HG03521 (cell line): ENCODE results near the gene DPP8.

Experiments used
- ATAC-seq: cut with Tn5 transposase; IDR thresholded peaks from one replicate; pipeline ENCODE4 v1.9.1; 2021; ENCODE audit warnings: mild to moderate bottlenecking, moderate library complexity; ENCODE audit not compliant: unreplicated experiment

DPP8 gene

DNA sequence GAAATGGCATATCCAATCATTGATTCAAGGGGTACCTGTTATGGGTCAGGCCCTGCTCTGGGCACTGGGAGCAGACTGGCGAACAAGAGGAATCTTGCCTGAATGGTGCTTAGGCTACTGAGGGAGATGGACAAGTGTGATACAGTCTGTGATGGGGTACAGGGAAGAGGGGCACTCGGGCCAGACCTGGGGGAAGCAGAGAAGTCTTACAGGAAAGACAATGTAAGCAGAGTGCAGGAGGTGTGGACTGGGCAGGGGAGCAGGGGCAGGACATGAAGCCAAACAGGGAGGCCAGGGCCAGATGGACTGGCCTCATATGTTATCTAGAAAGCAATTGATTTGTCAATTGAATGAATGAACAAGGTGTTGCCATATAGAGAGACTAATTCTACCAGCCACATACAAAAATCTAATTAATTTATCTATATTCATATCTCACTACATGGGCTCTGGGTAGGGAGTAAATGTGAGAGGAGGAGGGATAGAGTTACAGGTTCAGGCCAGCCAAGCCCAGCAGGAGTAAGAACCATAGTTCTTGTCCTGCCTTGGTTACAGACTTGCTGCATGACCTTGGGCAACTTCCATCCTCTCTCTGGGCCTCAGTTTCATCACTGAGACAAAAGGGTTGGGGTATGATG, 91.2 kb downstream of the DPP8 start:
- ATAC-seq, result no peak

DNA sequence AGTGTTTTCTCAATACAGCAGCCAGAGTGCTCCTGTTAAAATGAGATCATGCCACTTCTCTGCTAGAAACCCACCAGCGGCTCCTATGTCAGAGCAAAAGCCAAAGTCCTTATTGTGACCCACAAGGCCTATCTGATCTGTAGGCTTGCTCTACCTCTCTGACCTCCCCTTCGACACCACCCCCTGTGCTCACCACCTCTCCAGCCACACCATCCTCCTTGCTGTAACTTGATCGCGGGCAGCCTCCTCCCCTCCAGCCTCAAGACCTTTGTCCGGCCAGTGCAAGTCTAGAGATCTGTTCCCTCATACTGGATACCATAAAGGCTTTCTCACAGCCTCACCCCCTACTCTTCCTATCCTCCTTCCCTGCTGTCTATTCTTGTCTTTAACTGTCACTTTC, 92.8 kb downstream of the DPP8 start:
- no peak for ATAC-seq

DNA sequence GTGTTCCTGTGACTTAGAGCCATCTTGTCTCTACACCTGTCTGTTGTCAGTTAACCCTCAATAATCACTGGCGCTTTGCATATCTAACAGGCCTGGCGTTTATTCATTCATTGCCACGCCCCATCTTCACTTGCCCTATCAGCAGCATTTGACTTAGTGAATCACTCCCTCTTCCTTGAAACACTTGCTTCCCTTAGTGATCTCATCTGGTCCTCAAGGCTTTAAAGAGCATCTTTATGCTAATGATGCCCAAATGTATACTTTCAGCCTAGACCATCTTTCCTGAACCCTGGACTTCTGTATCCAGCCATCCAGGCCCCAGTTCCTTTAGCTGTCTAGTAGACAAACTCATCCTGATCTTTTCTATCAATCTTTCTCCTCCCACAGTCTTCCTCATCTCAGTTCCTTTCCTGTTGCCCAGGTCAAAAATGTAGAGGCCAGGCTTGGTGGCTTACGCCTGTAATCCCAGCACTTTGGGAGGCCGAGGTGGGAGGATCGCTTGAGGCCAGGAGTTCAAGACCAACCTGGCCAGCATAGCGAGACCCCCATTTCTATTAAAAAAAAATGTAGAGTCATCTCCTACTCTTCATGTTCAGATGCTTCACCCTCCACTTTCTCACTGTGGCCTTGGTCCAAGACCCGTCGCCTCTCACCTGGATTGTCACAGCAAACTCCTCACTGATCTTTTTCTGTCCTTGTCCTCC, 93.4 kb downstream of the DPP8 start:
- ATAC-seq, result no peak

DNA sequence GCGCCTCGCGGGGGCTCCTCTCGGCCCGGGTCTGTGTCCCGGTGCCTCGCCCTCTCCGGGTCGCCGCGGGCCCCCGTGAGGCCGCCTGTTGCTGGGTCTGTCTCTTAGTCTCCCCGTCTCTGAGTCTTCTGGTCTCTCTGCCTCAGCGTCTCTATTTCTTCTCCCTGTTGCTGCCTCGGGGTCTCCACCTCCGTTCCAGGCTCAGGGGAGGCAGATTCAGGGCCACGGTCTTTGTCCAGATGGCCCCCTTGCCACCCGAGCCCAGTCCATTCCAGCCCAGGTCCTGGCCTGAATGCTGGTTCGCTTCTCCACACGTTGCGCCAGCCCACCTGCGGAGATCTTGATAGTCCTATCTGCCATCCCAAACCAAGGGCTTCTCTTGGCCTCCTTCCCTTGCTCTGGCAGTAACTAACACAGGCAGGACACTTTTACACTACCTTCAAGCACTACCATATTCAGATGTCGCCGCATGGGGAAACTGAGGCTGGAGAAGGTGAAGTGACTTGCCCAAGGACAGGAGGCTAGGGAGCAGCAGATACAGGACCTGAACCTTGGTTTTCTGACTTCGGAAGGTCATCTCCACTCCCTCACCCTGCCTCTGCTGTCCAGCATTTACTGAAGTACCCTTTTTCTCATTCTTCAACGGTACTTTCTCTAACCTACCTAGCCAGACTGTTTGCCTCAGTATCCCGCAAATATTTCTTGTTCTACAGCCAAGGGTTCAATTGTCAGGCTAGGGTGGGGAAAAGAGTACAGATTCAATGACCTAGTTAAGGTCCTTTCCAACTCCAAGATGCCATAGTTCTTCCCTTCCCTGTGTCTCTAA, 94.1 kb downstream of the DPP8 start:
- ATAC-seq, result no peak

DNA sequence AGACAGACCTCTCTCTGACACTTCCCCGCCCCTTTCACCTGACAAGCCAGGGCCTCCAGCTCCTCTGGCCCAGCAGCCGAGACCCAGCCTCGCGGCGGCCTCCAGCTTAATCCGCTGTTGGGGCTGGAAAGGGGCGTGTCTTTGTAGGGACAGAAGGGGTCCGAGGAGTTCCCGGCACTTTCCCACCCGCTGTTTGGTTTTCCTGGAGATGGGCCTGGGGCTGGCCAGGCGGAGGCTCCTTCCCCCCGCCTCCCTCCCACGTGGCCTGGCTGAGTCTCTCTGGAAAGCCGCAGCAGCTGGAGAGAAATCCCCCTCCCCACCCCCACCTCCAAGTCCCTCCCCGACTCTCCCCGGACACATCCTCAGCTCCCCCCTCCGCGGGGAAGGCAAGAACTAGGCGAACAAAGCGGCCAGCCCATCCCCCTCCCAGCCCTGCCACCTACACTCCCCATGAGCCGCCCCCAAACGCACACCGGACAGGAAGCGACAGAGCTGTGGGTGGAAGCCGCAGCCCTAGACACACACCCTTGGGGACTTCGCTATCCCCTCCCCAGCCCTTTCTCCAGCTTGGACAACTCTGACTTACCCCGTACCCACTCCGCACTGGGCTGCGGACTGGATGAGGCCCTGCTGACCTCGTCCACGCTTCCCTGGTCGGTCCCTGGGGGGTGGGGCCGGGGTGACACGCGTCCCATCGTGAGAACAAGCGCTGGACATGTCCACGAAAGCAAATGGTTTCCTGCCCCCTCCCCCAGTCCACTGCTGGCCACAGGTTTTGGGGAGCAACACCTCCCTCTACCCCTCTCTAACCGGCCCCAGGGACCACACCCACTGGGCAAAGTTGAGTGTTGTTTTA, 95.9 kb downstream of the DPP8 start:
- ATAC-seq, result no peak

DNA sequence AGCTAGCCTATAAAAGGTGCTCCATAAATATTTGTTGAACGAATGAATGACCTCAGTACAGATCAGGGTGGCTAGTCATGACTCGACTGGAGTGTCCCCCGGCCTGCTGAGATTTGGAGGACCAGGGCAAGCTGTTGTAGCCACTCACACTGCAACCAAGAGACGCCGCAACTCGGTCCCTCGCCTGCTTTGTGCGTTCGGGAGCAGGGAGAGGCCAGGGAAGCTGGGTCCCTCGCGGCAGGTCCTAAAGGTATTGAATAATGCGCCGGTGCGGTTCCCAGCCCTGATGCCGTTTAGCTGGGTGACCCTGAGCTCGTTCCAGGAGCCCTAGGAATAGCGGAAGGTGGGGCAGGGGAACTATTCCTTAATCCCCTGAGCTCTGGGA, 96.5 kb downstream of the DPP8 start:
- ATAC-seq, result no peak

DNA sequence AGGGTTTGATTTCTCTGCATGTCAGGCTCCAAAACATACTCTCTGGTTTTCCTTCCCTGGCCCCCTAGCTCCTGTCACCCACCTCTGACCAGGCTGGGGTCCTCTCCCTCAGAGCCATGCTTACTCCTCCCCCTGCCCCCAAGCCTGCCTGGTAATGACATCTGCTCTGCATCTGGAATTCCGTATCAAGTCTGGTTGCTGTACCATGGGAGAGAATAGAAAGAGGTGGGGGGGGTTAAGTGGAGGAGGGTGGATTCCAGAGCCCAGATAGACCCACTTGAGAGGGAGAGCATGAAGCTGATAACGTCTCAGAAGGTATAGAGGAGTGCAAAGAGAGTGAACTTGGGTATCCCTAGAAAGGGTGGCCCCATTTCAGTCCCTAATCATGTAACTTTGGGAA, 98.9 kb downstream of the DPP8 start:
- no peak for ATAC-seq

DNA sequence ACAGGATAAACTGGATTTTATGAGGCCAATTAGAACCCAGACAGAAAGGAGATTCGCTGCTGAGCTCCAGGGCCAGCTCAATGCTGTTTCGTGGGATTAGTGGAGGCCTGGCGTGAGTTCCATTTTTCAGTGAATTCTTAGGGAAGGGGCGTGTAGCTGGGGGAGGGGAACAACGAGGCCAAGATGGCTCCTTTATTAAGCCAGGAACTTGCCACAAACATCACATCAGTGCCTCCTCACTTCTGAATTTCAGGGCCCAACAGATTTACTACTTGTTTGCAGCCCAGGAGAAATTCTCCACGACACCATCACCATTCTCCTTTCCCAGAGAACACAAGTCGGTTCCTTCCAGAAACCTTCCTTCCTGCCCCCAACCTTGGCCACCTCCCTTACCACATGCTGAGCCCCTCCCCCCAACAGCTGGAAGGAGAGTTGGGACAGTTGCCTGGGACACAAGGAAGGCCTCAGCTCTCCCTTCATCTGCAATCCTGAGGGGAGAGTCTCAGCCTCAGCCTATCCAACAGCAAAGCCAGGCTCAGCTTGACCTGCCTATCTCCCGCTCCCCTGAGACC, 100.6 kb downstream of the DPP8 start:
- ATAC-seq, result no peak

DNA sequence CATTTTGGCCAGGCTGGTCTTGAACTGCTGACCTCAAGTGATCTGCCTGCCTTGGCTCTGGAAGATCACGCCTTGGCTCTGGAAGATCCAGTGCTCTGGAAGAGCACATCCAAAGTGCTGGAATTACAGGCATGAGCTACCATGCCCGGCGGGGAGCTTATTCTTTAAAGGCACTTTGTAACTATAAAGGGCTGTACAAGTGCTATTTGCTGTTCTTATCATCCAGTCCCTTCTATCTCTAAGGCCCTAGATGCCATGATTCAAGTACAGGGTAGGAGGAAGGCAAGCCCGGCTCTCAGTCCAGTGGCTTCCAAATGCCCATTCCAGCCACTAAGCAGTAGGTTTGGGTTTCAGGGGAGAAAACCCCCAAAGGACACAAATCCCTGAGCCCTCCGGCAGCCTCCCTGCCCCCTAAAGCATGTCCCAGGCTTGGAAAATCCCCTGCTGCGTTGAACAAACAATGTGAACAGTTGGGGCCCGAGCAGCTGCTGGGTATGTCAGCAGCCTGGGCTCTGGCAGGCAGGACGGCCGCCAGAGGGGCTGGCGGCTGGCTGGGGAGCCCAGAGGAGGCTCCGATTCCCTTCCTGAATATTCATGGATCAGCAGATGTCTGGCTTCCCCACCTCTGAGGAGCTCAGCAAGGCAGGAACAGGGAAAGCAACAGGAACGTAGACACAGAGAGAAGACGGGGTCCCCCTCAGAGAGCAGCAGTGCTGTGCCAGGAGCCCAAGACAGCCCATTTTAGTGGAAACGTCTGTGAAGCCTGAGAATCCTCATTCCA, 102.5 kb downstream of the DPP8 start:
- no peak for ATAC-seq

DNA sequence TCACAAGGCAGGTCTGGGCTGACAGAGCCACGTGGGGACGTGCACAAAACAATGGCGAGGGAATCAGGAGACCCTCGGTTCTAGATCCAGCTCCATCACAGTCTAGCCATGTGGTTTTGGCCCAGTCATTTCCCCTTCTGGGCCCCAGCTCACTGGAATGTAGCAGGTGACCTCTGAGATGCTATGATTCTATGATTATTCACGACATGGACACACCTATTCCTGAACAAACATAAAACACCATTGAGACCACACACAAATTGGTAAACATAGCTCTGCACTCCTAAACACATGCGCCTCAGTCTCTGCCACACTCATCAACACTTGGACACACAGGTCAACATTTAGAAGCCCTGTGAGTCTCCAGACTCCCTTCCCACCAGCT, 103.7 kb downstream of the DPP8 start:
- ATAC-seq, result no peak

DNA sequence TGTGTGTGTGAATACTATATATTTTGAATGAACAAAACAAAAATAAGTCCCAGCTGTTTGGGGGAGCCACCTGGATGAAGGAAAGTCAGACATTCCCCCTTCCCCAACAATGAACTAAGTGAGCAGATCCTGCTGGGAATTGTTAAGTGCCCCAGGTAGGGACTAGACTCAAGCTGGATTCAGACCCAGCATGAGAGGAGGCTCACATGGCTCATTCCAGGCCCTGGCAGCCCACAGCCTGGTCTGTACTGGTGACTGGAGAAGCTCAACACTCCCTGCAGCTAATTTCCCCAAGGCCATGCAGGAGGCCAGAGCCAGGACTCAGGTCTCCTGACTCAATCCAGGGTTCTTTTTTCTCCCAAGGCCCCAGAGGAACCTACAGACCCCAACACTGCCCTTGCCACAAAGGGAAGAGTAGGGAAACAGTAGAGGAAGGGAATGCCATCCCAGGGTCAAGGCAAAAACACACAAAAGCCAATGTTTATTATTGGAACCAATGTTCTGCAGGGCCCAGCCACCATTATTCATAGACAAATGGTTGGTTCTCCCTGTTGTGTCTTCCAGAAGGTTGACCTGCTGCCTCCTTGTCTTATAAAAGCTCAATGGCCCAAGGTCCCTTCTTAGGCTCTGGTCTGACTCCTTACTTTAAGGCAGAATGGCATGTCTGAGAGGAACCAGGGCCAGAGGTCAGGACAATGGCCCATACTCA, 104.3 kb downstream of the DPP8 start:
- no peak for ATAC-seq

DNA sequence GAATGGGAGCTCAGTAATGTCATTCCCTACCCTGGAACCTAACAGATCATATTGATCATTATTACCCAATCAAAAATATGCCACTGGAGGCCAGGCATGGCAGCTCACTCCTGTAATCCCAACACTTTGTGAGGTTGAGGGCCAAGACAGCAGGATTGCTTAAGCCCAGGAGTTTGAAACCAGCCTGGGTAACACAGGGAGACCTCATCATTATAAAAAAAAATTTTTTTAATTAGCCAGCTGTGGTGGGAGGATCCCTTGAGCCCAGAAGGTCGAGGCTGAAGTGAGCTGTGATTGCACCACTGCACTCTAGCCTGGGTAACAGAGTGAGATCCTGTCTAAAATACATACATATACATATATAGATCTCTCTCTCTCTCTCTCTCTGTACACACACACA, 104.9 kb downstream of the DPP8 start:
- no peak for ATAC-seq

DNA sequence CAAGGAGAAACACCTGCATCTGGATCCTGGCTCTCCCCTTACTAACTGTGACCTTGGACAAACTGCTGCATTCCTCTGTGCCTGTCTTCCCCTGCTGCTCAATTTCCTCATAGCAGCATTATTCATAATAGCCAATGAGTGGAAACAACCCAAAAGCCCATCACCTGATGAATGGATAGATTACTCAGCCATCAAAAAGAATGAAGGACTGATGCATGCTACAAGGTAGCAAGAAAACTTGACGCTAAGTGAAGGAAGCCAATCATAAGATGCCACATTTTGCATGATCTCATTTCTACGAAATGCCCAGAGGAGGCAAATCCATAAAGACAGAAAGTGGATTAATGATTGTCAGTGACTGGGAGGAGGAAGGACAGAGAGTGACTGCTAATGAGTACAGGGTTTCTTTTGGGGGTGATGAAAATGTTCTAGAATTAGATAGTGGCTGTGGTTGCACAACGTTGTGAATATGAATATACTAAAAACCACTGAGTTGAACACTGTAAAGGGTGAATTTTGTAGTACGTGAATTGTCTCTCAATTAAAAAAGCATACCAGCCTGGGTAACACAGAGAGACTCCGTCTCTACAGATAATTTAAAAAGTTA, 105.9 kb downstream of the DPP8 start:
- ATAC-seq, result no peak

DNA sequence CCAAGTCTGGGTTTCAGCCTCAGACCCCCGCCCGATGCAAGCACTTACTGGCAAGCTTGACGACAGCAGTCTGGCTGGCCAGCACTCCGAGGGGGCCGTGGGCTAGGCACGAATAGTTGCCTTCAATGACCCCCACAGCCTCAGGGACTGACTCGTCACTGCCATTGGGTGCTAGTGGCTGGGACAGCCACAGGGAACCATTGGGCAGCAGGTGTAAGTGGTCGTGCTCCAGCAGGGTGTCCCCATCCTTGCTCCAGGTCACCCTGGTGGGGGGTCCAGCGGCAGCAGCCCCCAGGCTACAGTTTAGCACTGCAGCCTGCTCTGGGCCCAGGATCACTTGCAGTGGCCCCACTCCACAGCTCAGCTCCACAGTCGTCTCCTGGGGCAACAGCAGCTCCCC, 106.5 kb downstream of the DPP8 start:
- no peak for ATAC-seq

DNA sequence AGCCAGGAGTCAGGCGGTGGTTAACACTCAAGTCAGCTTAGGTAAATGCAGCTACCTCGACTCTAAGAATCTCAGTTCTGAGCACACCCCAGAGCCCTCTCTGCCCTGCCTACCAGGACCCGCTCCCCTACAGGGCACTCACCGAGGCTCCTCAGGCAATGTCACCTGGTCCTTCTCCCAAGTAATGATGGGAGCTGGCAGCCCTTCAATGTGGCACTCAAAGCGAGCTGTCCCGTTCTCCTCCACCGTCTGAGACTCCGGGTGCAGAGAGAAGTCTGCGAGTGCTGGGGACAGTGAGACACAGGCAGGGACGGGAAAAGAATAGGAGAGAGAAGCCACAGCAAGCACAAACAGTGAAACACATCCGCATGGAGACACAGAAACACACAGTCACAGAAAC, 107.5 kb downstream of the DPP8 start:
- ATAC-seq, result no peak

DNA sequence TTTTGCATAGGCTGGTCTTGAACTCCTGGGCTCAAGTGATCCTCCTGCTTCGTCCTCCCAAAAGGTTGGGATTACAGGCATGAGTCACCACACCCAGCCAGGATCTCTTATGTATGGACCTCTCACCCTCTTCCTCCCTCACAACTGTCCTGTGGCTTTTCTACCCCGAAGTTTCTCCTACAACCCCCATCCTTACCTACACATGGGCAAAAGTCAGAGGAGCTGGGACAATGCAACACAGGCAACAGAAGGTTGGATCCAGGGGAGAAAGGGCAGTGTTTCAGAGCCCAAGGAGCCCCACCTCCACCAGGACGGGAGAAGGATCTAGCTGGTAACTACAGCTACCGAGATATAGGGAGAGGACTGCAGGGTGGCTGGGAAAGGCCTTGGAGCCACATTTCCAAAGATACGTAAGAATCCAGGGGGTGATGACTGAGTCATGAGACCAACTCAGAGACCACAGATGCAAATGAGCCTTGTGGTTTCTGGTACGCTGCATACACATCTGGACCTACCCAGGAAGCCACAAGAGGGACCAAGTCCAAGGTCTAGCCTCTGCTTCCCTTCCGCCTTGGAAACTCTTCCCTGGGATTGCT, 108.4 kb downstream of the DPP8 start:
- no peak for ATAC-seq

DNA sequence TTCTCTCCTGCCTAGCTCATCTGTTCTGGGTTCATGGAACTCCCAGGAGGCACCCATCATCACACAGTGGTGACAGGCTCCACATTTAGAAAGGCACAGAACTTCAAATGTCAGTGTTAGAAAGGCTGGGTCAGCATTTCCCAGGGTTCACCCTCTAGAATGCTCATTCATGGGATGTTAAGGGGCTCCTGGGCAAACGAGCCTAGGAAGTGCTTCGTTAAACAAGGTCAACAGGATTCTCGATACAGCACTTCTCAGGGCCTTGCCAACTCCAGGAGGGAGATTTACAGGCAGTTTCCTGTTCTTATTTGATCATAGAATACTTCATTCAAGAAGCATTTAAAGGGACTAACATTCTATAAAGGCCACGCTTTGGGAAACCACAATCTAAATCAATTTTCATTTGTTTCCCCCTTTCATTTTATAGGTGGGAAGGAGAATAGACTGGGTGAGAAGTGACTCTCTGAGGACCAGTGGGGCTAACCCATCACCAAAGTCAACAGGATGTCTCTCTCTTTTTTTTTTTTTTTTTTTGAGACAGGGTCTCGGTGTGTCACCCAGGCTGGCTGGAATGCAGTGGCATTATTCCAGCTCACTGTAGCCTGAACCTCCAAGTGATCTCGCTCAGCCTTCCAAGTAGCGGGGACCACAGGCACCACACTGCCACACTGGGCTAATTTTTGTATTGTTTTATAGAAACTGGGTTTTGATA, 109.0 kb downstream of the DPP8 start:
- no peak for ATAC-seq

DNA sequence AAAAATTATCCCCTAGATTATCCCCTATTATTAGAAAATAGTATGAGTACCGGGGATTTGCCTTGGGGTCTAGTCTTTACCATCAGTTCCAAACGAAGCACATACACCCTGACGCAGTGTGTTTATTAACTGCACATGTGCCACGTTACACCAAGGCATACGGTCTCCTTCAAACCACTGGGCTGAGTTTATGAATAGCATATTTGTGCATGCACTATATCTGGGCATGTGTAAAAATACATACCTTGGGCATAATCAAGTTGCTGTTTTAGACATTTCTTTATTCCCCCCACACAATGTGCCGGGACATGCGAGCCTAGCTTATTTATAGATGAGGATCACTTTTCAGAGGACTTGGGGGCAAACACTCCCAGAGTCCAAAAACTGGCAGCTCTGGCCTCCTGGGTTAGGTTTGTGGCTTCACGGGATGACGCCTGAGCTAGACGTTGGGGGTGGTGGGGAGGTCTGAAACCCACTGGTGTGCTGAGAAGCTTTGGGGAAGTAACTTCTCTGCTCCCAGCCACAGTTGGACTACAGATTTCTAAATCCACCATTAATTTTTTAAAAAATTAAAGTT, 111.0 kb downstream of the DPP8 start:
- ATAC-seq, result no peak
